ENCODE data around the gene PACRG. TPM values are rescaled to one million over a fixed set of nuclear protein-coding genes. Genes with fewer than 3 reads are reported as not detected.

Gene PACRG
- total RNA-seq, 2 donors from 2014 or later: 13.0 TPM; not detected in 1

- ATAC-seq (ENCODE audit: insufficient number of reproducible peaks, low FRiP score, low read depth): no peak
- Histone ChIP-seq H3K4me1 (ENCODE audit: control insufficient read depth in 1 of 2, low read depth in 2 of 2) (no peaks in the 10 kb centered on the region), H3K36me3 (no peaks in the 10 kb centered on the region), H3K4me3 (no peak overlapping the region), H3K27ac (no peak overlapping the region), H3K27me3 (replicated peaks; ENCODE audit: insufficient read depth) (no peaks in the 10 kb centered on the region), H3K9me3 (no peaks in the 10 kb centered on the region)
- TF ChIP-seq CTCF (IDR thresholded peaks at IDR 0.05): no peak
- no peak for DNase-seq (ENCODE audit: low spot score)
Observed at GRCh38 chr6:163030980-163031379, 303.2 kb downstream of the PACRG start.

DNA sequence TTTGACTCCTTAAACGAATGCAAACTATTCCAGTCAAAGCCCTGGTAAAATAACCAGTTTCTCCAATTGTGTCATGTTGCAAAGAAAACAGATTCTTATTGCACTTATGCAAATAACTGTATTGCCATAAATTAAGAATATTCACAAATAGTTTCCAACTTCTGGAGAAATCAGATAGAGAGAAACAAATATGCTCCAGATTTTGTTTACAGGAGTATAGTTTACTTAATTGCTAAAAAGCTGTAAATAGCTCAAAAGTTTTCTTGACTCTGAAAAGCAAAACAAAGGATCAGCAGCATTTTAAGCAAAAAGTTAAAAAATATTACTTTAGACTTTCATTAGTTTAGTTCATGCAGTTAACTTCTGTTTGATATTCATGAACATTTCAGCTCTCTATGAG is 304.2 kb downstream of the PACRG start:
- Histone ChIP-seq H3K4me3 (no peak overlapping the region), H3K4me1 (ENCODE audit: control insufficient read depth in 1 of 2, low read depth in 2 of 2) (no peaks in the 10 kb centered on the region), H3K27ac (no peak overlapping the region), H3K9me3 (no peaks in the 10 kb centered on the region), H3K27me3 (replicated peaks; ENCODE audit: insufficient read depth) (no peaks in the 10 kb centered on the region), H3K36me3 (no peaks in the 10 kb centered on the region)
- no peak for DNase-seq (ENCODE audit: low spot score)
- ATAC-seq (ENCODE audit: insufficient number of reproducible peaks, low FRiP score, low read depth): no peak
- TF ChIP-seq CTCF (IDR thresholded peaks at IDR 0.05): no peak

- TF ChIP-seq CTCF (IDR thresholded peaks at IDR 0.05): no peak
- Histone ChIP-seq H3K27me3 (replicated peaks; ENCODE audit: insufficient read depth) (no peaks in the 10 kb centered on the region), H3K27ac (no peak overlapping the region), H3K9me3 (no peaks in the 10 kb centered on the region), H3K36me3 (no peaks in the 10 kb centered on the region), H3K4me3 (no peak overlapping the region), H3K4me1 (ENCODE audit: control insufficient read depth in 1 of 2, low read depth in 2 of 2) (no peaks in the 10 kb centered on the region)
- ATAC-seq (ENCODE audit: insufficient number of reproducible peaks, low FRiP score, low read depth) (no peak), DNase-seq (ENCODE audit: low spot score) (no peak)
Observed at GRCh38 chr6:163036160-163036645, 308.4 kb downstream of the PACRG start.

DNA sequence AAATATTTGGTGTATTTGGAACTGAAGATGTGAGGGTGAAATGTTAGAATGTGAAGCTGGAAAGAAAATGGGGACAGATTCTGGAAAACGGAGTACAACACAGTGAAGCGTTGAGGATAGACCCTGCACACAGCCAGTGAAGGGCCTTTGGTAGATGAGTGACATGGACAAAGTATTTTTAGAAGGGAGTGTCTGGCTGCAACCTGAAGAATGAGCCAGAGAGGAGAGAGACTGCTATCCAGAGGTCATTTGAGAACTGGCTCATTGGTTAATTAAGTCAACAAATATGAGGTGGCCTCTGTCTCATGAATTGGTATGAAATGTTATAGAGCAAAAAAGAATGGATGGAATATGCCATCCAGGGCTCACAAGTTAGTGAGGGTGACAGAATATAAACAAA is 310.5 kb downstream of the PACRG start:
- Histone ChIP-seq H3K36me3 (no peaks in the 10 kb centered on the region), H3K27me3 (replicated peaks; ENCODE audit: insufficient read depth) (no peaks in the 10 kb centered on the region), H3K9me3 (no peaks in the 10 kb centered on the region), H3K4me3 (no peak overlapping the region), H3K27ac (no peak overlapping the region), H3K4me1 (ENCODE audit: control insufficient read depth in 1 of 2, low read depth in 2 of 2) (no peaks in the 10 kb centered on the region)
- no peak for DNase-seq (ENCODE audit: low spot score)
- TF ChIP-seq CTCF (IDR thresholded peaks at IDR 0.05): no peak
- no peak for ATAC-seq (ENCODE audit: insufficient number of reproducible peaks, low FRiP score, low read depth)

GRCh38 chr6:163048345-163048744 is 320.6 kb downstream of the PACRG start:
- no peak for TF ChIP-seq CTCF (IDR thresholded peaks at IDR 0.05)
- no peak overlapping the region for H3K4me3 ChIP-seq
- H3K36me3 ChIP-seq: no peaks in the 10 kb centered on the region
- DNase-seq (ENCODE audit: low spot score) (no peak), ATAC-seq (ENCODE audit: insufficient number of reproducible peaks, low FRiP score, low read depth) (no peak)
- H3K27ac ChIP-seq: no peak overlapping the region
- no peaks in the 10 kb centered on the region for H3K27me3 ChIP-seq (replicated peaks; ENCODE audit: insufficient read depth)
- no peaks in the 10 kb centered on the region for H3K9me3 ChIP-seq
- H3K4me1 ChIP-seq (ENCODE audit: control insufficient read depth in 1 of 2, low read depth in 2 of 2): no peaks in the 10 kb centered on the region

Data from thoracic aorta (tissue), 2 donors.